Caco-2 (cell line): ENCODE results near the gene PCGF1. TPM values are rescaled to one million over a fixed set of nuclear protein-coding genes. Genes with fewer than 3 reads are reported as not detected.
"Not testable (repeated sequence)": the region's sequence is repeated elsewhere in the genome, so short reads cannot be mapped to it uniquely, and the experiment has no call there.

Experiments used
- BruUV-seq: library from RNA; stranded (reverse); fragments of 400-500 nt; replicated peaks from 2 replicates; lab custom pipeline; 2021; lab: Mats Ljungman, UMichigan
- CTCF ChIA-PET: fragments of 300-600 bp; sonication (Branson Sonifier 250); formaldehyde crosslinking; loops from one replicate; lab custom pipeline; 2022; ENCODE audit warnings: antibody characterized with exemption; lab: Charles Lee
- POLR2A ChIA-PET: fragments of 300-600 bp; sonication (Branson Sonifier 250); formaldehyde crosslinking; loops from one replicate; lab custom pipeline; 2022; ENCODE audit warnings: antibody characterized with exemption; lab: Charles Lee
- DNase-seq, 2 experiments: peaks; one replicate each; pipeline versions ENCODE4 v3.0.0 to v3.0.0-alpha.2; 2020 to 2022
- H3K27me3 ChIP-seq: replicated peaks from 2 replicates; pipeline ENCODE4 v1.6.0; 2011; ENCODE audit warnings: low read length; ENCODE audit not compliant: control insufficient read depth, insufficient read depth
- H3K36me3 ChIP-seq: 2 replicates; pipeline ENCODE4 v1.5.1; 2011; ENCODE audit warnings: low read length; ENCODE audit not compliant: control insufficient read depth, insufficient read depth
- H3K4me1 ChIP-seq: fragments of 250-450 bp; sonication (Bioruptor Pico); 2 replicates; pipeline ENCODE4 v1.5.1; 2020; ENCODE audit warnings: mild to moderate bottlenecking
- H3K4me3 ChIP-seq: 2 replicates; pipeline ENCODE4 v1.5.1; 2011; ENCODE audit warnings: low read depth, mild to moderate bottlenecking, control low read depth, low read length
- H3K9me3 ChIP-seq: fragments of 250-450 bp; sonication (Bioruptor Pico); 2 replicates; pipeline ENCODE4 v1.5.1; 2020; ENCODE audit warnings: mild to moderate bottlenecking, moderate library complexity
- H3K27ac Mint-ChIP-seq: one replicate; pipeline ENCODE4 v1.8.0; 2022; ENCODE audit warnings: mixed read lengths; ENCODE audit not compliant: unreplicated experiment
- H3K27me3 Mint-ChIP-seq: one replicate; pipeline ENCODE4 v1.8.0; 2022; ENCODE audit warnings: mixed read lengths; ENCODE audit not compliant: insufficient read depth, unreplicated experiment
- H3K36me3 Mint-ChIP-seq: one replicate; pipeline ENCODE4 v1.8.0; 2022; ENCODE audit warnings: mild to moderate bottlenecking, mixed read lengths; ENCODE audit not compliant: insufficient read depth, unreplicated experiment
- H3K4me1 Mint-ChIP-seq: one replicate; pipeline ENCODE4 v1.8.0; 2022; ENCODE audit warnings: low read depth, mixed read lengths; ENCODE audit not compliant: unreplicated experiment
- H3K4me3 Mint-ChIP-seq: one replicate; pipeline ENCODE4 v1.8.0; 2022; ENCODE audit warnings: mild to moderate bottlenecking, moderate library complexity, mixed read lengths; ENCODE audit not compliant: unreplicated experiment
- H3K9me3 Mint-ChIP-seq: one replicate; pipeline ENCODE4 v1.8.0; 2022; ENCODE audit warnings: mixed read lengths; ENCODE audit not compliant: unreplicated experiment
- CTCF ChIP-seq, 2 experiments: fragments of 200-600 bp in 1 of 2; IDR thresholded peaks; 1 replicate in 1 of 2; 2 replicates in 1 of 2; pipeline versions ENCODE4 v1.5.1 to v1.8.0; 2011 to 2022; ENCODE audit warnings: antibody characterized with exemption in 1 of 2, control low read depth in 1 of 2, inconsistent platforms in 1 of 2, low read depth in 1 of 2, low read length in 1 of 2, mild to moderate bottlenecking in 1 of 2, moderate library complexity in 1 of 2; ENCODE audit not compliant: insufficient read depth in 1 of 2, severe bottlenecking in 1 of 2, unreplicated experiment in 1 of 2
- intact Hi-C: fragments of 100-400 bp; cut with micrococcal nuclease; formaldehyde crosslinking; loops from one replicate; pipeline ENCODE4 v1.10.0; 2022; ENCODE audit not compliant: unreplicated experiment
- total RNA-seq: library from RNA; stranded (reverse); gene quantifications from 2 replicates; pipeline ENCODE4 v1.2.3, GENCODE V29; 2022

Gene PCGF1
- total RNA-seq, 1 experiment from 2014 or later, result 29.7 TPM

GRCh38 chr2:74488643-74489481 is 18.6 kb downstream of the PCGF1 start:
- POLR2A ChIA-PET, result interaction anchor here (0.7 to 2.0 kb wide), 6 partner anchors 13 to 48 kb away, joined by 4 to 17 read pairs (median 5); partner anchors contain the start of genes INO80B, LBX2 and MRPL53

GRCh38 chr2:74486141-74486540 is 21.4 kb downstream of the PCGF1 start:
- intact Hi-C loops, result no loop called here
- Mint-ChIP-seq H3K27me3 (no peaks in the 10 kb centered on the region), H3K36me3 (peaks cover 53% of the 10 kb centered on the region), H3K9me3 (no peaks in the 10 kb centered on the region), H3K4me1 (peaks cover 35% of the 10 kb centered on the region), H3K4me3 (no peak overlapping the region), H3K27ac (no peak overlapping the region)
- no peak for TF ChIP-seq CTCF (IDR thresholded peaks at IDR 0.05; ENCODE audit: insufficient read depth in 1 of 2, low read depth in 1 of 2, low read length in 1 of 2, severe bottlenecking in 1 of 2, unreplicated experiment in 1 of 2)
- Histone ChIP-seq H3K4me3 (no peak overlapping the region), H3K9me3 (no peaks in the 10 kb centered on the region), H3K27me3 (no peaks in the 10 kb centered on the region), H3K36me3 (peaks cover 2% of the 10 kb centered on the region; the same call in 1 of the 2 replicates), H3K4me1 (peaks cover 40% of the 10 kb centered on the region)
- ChIA-PET POLR2A (interaction anchor here (0.7 kb wide), 1 partner anchor 96 kb away, joined by 4 read pairs; no protein-coding TSS in a partner anchor), CTCF (no interaction called here)
- no TSS peak for BruUV-seq
- DNase-seq, result no peak

More at GRCh38 chr2:74488643-74489481, 18.6 kb downstream of the PCGF1 start:
- CTCF ChIA-PET, result interaction anchor here (0.5 to 2.0 kb wide), 5 partner anchors 10 to 48 kb away, joined by 3 to 9 read pairs (median 4); partner anchors contain the start of genes LBX2 and PCGF1
- Mint-ChIP-seq H3K36me3 (peaks cover 44% of the 10 kb centered on the region), H3K9me3 (no peaks in the 10 kb centered on the region), H3K4me1 (peaks cover 28% of the 10 kb centered on the region), H3K4me3 (peak overlapping the region; percentile 51), H3K27me3 (no peaks in the 10 kb centered on the region), H3K27ac (peak overlapping the region; percentile 39)
- H3K27me3 ChIP-seq, result no peaks in the 10 kb centered on the region
- peaks cover 2% of the 10 kb centered on the region; the same call in 1 of the 2 replicates for H3K36me3 ChIP-seq
- DNase-seq, result peak; percentile 83 to 86
- H3K9me3 ChIP-seq, result no peaks in the 10 kb centered on the region
- peaks cover 37% of the 10 kb centered on the region for H3K4me1 ChIP-seq
- no peak overlapping the region for H3K4me3 ChIP-seq
- peak in 1 of 2 experiments; percentile 14 for TF ChIP-seq CTCF (IDR thresholded peaks at IDR 0.05; ENCODE audit: insufficient read depth in 1 of 2, low read depth in 1 of 2, low read length in 1 of 2, severe bottlenecking in 1 of 2, unreplicated experiment in 1 of 2)
- intact Hi-C loops, result loop anchor here (1.0 kb wide), 2 partner anchors 9 to 13 kb away; no protein-coding TSS in a partner anchor
- BruUV-seq, result no TSS peak

- Mint-ChIP-seq H3K4me3 (peak overlapping the region; percentile 82), H3K4me1 (peaks cover 25% of the 10 kb centered on the region), H3K36me3 (peaks cover 64% of the 10 kb centered on the region), H3K27ac (peak overlapping the region; percentile 90)
- ChIA-PET POLR2A (interaction anchor here (0.9 kb wide), 1 partner anchor 43 kb away, joined by 3 read pairs; no protein-coding TSS in a partner anchor), CTCF (interaction anchor here (1.4 to 1.8 kb wide), 3 partner anchors 18 to 106 kb away, joined by 6 to 8 read pairs (median 8); partner anchors contain the start of gene WBP1)
- not testable (repeated sequence) for H3K27me3 ChIP-seq, H3K36me3 ChIP-seq, DNase-seq, BruUV-seq, H3K9me3 Mint-ChIP-seq, H3K27me3 Mint-ChIP-seq, H3K9me3 ChIP-seq
- Histone ChIP-seq H3K4me3 (peak overlapping the region; percentile 76), H3K4me1 (peaks cover 19% of the 10 kb centered on the region)
- intact Hi-C loops, result loop anchor here (1.0 to 2.0 kb wide), 9 partner anchors 11 to 104 kb away; partner anchors contain the start of genes AUP1, HTRA2, LBX2 and MRPL53
Observed at GRCh38 chr2:74483675-74484164, 23.8 kb downstream of the PCGF1 start.
